Activated naive CD8-positive, alpha-beta T cell treated with anti-CD3 and anti-CD28 coated beads for 36 hours (primary cell): ENCODE data around the gene PFAS. TPM values are rescaled to one million over a fixed set of nuclear protein-coding genes. Genes with fewer than 3 reads are reported as not detected.

Experiments
- DNase-seq: peaks from one replicate; pipeline ENCODE4 v3.0.0; 2021
- H3K27ac Mint-ChIP-seq: one replicate; pipeline ENCODE4 v1.8.0; 2022; ENCODE audit warnings: mild to moderate bottlenecking, moderate library complexity, mixed read lengths
- H3K27me3 Mint-ChIP-seq: one replicate; pipeline ENCODE4 v1.8.0; 2022; ENCODE audit warnings: mild to moderate bottlenecking, mixed read lengths
- H3K36me3 Mint-ChIP-seq: one replicate; pipeline ENCODE4 v1.8.0; 2021; ENCODE audit warnings: mild to moderate bottlenecking, mixed read lengths
- H3K4me1 Mint-ChIP-seq: one replicate; pipeline ENCODE4 v1.8.0; 2021; ENCODE audit warnings: mixed read lengths
- H3K4me3 Mint-ChIP-seq: one replicate; pipeline ENCODE4 v1.8.0; 2022; ENCODE audit warnings: mild to moderate bottlenecking, moderate library complexity, mixed read lengths
- H3K9me3 Mint-ChIP-seq: one replicate; pipeline ENCODE4 v1.8.0; 2022; ENCODE audit warnings: mixed read lengths
- total RNA-seq, 2 experiments: library from RNA; stranded (reverse); gene quantifications; one replicate each; pipeline ENCODE4 v1.2.3, GENCODE V29; 2021

The PFAS gene
- total RNA-seq, 2 experiments from 2014 or later: 187 to 192 TPM

DNA sequence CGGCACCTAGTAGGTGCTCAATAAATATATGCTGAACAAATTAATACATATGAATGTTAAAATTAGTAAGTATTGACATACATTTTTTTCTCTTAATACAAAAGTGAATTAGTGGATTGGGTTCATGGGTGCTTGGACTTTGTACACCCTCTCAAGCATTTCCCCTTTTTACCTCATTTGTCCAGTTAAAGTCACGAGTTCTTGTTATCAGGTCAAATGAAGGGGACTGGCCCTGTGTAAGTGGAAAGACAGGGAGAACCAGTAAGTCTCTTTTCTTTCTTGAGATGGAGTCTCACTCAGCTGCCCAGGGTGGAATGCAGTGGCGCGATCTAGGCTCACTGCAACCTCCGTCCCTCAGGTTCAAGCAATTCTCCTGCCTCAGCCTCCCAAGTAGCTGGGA lies 25.7 kb downstream of the PFAS start:
- H3K9me3 Mint-ChIP-seq: no peaks in the 10 kb centered on the region
- no peaks in the 10 kb centered on the region for H3K27me3 Mint-ChIP-seq
- H3K4me3 Mint-ChIP-seq: no peak overlapping the region
- no peak overlapping the region for H3K27ac Mint-ChIP-seq
- no peaks in the 10 kb centered on the region for H3K4me1 Mint-ChIP-seq
- H3K36me3 Mint-ChIP-seq: peaks cover 16% of the 10 kb centered on the region
- no peak for DNase-seq

DNA sequence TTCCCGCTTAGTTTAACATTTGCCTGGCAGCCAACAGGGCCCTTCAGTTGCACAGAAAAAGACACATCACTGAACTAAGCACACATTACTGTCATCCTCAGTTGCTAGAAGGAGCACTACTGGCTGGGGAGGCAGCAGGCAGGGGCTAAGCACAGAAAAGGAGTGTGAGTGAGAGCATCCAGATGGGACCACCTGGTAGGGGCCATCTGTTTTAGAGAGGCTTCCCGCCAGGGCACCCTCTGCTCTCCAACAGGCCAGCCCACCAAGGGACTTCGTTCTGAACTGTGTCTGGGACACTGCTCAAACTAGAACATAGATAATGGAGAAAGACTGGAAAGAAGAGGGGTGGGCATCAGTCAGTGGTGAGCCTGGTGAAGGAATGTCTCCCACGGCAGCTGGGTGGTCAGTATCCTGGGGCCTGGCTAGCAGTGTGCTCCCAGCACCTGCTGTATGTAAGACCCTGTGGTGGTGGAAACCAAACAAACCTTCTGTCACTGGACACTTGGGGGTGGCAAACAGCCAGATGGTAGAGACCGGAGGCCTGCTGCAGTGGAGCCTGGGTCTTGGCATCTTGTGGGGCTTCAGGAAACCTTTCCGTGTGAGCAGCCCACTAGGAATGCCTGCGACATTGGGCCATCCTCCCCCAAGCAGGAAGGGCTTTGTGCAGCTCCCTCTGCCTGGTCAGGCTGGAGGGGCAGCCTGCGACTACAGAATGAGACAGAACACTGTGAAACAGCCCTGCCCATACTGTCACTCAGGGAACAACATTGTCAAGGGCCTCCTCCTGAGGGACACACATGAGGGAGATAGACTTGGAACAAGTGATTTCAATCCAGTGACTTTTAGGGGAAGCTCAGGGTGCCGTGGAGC lies 26.6 kb downstream of the PFAS start:
- no peak overlapping the region for H3K27ac Mint-ChIP-seq
- DNase-seq: no peak
- no peak overlapping the region for H3K4me3 Mint-ChIP-seq
- peaks cover 13% of the 10 kb centered on the region for H3K36me3 Mint-ChIP-seq
- no peaks in the 10 kb centered on the region for H3K4me1 Mint-ChIP-seq
- H3K27me3 Mint-ChIP-seq: no peaks in the 10 kb centered on the region
- H3K9me3 Mint-ChIP-seq: no peaks in the 10 kb centered on the region

DNA sequence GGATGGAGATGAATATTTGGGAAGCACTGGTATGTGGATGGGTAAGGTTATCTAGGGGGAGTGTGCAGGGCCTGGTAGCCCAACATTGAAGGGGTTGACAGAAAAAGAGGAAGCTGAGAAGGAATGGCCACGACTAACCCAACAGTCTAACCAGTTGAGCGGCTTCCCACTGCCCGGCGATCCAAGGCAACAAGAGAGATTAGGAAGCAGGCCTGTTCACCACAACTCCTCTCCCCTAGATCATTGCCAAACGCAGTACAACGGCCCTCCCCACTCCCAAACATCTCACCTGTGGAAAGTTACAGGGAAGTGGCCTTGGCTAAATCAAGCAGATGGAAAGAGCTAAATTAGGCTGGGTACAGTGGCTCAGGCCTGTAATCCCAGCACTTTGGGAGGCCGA lies 28.2 kb downstream of the PFAS start:
- H3K27ac Mint-ChIP-seq: no peak overlapping the region
- no peaks in the 10 kb centered on the region for H3K4me1 Mint-ChIP-seq
- no peak overlapping the region for H3K4me3 Mint-ChIP-seq
- H3K9me3 Mint-ChIP-seq: no peaks in the 10 kb centered on the region
- H3K36me3 Mint-ChIP-seq: peaks cover 4% of the 10 kb centered on the region
- no peaks in the 10 kb centered on the region for H3K27me3 Mint-ChIP-seq
- DNase-seq: no peak

DNA sequence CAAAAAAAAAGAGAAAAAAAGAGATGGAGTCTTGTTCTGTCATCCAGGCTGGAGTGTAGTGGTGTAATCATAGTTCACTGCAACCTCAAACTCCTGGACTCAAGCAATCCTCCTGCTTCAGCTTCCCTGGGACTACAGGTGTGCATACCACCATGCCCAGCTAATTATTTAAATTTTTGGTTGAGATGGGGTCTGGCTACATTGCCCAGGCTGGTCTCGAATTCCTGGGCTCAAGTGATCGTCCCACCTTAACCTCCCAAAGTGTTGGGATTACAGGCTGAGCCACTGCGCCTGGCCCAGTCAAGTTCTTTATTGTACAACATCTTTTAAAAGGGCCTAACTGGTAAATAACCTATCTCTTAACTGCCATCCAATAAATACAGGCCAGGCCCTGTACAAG lies 33.3 kb downstream of the PFAS start:
- H3K36me3 Mint-ChIP-seq: no peaks in the 10 kb centered on the region
- H3K9me3 Mint-ChIP-seq: no peaks in the 10 kb centered on the region
- no peaks in the 10 kb centered on the region for H3K27me3 Mint-ChIP-seq
- DNase-seq: no peak
- H3K27ac Mint-ChIP-seq: no peak overlapping the region
- no peaks in the 10 kb centered on the region for H3K4me1 Mint-ChIP-seq
- no peak overlapping the region for H3K4me3 Mint-ChIP-seq

DNA sequence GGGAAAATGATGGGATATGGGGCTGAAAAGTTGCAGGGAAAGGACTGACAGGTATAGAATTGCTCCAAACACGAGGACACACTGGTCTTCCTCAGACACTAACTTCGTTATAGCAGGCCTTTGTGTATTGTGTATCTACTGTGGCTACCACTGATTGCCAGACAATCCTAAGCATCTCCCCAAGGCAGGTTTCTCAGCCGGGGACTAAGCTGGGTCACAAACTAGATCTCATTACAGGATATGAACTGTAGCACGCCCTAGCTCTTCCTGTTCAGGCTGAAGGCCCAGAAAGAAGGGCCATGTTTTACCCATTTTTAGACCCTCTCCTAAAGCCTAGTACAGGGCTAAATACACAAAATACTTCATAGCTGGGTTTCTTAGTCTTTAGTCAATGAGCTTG lies 34.3 kb downstream of the PFAS start:
- H3K27ac Mint-ChIP-seq: no peak overlapping the region
- no peak overlapping the region for H3K4me3 Mint-ChIP-seq
- no peaks in the 10 kb centered on the region for H3K36me3 Mint-ChIP-seq
- no peak for DNase-seq
- H3K4me1 Mint-ChIP-seq: peaks cover 6% of the 10 kb centered on the region
- H3K27me3 Mint-ChIP-seq: no peaks in the 10 kb centered on the region
- H3K9me3 Mint-ChIP-seq: no peaks in the 10 kb centered on the region

DNA sequence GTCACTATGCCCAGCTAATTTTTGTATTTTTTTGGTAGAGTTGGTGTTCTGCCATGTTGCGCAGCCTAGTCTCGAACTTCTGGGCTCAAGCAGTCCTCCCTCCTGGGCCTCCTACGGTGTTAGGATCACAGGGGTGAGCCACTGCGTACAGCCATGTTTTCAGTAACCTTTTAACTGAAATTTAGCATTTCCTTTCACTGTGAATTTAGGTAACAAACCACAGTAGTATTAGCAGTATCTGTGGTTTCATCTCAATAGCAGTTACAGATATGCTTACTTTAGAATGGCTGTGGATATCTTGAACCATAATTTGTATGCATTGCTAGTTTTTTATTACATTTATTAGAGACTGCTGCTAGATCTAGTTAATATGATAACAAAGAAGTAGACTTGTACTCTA lies 35.0 kb downstream of the PFAS start:
- no peaks in the 10 kb centered on the region for H3K36me3 Mint-ChIP-seq
- no peak overlapping the region for H3K4me3 Mint-ChIP-seq
- H3K9me3 Mint-ChIP-seq: no peaks in the 10 kb centered on the region
- H3K27me3 Mint-ChIP-seq: no peaks in the 10 kb centered on the region
- H3K27ac Mint-ChIP-seq: peak overlapping the region; percentile 34
- no peak for DNase-seq
- H3K4me1 Mint-ChIP-seq: peaks cover 6% of the 10 kb centered on the region

DNA sequence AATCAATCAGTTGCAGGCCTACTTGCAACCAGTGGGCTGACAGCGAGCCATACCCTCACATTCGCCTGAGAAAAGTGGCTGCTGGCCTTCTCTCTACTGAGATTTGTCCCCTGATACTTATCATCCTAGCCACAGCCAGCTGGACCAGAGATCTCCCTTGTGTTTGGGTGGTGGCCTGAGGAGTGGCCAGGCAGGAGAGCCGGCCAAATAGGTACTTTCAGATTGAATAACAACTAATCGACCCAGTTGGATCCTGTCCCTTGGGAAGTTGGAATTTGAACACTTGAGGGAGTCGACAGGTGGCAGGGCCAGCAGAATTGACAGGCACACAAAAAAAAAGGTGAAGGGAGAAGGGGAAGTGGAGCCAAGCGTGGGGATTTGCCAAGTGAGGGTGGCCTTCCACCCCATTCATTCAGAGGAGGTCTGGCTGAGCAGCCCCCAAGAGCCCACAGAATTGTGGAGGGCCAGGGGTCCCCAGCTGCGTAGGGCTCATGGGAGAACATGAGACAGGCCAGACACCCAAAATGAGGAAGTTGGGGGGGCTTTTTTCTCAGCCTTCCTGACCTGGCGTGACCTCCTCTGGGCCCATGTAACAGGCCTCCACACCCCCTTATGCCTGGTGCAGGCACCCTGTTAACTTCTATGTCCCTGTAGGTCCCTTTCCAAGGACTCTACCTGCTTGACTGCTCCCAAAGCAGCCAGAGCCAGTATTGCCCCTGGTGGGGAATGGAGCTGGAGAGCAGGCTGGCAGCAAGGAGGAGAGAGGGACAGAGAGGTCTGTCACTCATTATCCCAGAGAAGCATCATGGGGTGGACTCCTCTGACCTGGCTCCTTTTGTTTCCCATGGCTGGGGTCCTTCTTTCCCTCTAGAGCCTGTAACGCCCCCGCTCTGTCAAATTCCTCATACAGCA lies 36.4 kb downstream of the PFAS start:
- Mint-ChIP-seq H3K4me3 (no peak overlapping the region), H3K27ac (no peak overlapping the region), H3K4me1 (peaks cover 20% of the 10 kb centered on the region)

DNA sequence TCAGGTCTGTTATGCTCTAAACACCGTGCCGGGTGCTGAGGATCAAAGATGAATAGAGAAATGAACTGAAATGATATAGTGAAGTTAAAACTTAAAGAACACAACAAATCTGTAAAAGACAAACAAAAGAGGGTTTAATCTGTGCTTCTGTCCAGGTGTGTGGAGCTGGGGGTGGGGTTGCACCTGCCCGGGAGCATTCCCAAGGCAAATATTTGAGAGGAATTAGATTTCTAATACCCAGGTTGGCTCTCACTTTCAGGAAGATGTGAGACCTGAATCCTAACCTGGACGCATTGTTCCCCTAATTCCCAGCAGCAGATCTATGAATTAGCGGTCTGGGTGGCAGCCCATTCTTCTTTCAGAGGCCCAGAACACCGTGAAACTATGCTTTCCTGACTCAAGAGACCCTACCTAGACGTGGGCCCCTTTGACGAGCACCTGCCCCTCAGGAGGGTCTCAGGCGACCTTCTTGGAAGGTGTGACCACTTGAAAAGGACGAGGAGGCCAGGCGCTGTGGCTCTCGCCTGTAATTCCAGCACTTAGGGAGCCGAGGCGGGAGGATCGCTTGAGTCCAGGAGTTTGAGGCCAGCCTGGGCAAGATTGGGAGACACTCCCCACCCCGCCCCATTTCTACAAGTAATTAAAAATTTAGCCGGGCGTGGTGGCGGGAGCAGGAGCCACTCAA lies 38.7 kb downstream of the PFAS start:
- Mint-ChIP-seq H3K9me3 (no peaks in the 10 kb centered on the region), H3K36me3 (peaks cover 5% of the 10 kb centered on the region), H3K4me3 (peak overlapping the region; percentile 95), H3K27ac (peak overlapping the region; percentile 94), H3K27me3 (no peaks in the 10 kb centered on the region), H3K4me1 (peaks cover 22% of the 10 kb centered on the region)
- no peak for DNase-seq

More for the DNA sequence above, 36.4 kb downstream of the PFAS start:
- DNase-seq: no peak
- H3K27me3 Mint-ChIP-seq: no peaks in the 10 kb centered on the region
- H3K9me3 Mint-ChIP-seq: no peaks in the 10 kb centered on the region
- peaks cover 5% of the 10 kb centered on the region for H3K36me3 Mint-ChIP-seq

DNA sequence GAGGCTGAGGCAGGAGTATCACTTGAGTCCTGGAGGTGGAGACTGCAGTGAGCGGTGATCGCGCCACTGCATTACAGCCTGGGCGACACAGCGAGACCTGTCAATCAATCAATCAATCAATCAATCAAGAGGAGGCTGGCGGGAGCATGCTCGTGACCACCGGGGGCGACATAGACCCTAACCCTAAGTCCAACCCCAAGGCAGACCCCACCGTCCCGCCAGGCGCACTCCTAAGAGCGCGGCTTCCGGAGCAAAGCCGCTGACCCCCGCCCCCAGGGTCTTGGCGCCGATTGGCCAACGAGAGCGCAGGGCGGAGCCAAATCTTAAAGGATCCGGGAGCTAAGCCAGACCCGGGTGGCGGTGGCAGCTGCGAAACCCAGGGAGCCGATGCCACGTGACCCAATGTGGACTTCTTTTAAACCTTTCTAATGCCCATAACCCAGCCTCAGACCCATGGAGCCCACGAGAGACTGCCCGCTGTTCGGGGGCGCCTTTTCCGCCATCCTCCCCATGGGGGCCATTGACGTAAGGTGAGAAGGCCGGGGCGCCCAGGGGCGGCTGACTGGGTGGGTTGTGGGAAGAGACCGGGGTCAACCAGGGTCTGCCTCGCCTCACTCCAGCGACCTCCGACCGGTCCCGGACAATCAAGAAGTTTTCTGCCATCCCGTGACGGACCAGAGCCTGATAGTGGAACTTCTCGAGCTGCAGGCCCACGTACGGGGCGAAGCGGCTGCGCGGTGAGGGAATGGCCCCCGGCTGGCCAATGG lies 39.4 kb downstream of the PFAS start, which contains the start of gene RANGRF:
Gene RANGRF (plus strand): TSS at position 335 of the 767 bp plus-strand sequence. CDS start 119 bp downstream, at position 454.
- peaks cover 5% of the 10 kb centered on the region for H3K36me3 Mint-ChIP-seq
- no peaks in the 10 kb centered on the region for H3K27me3 Mint-ChIP-seq
- DNase-seq: peak; percentile 86
- peak within 1 kb of the TSS; percentile 94 for H3K27ac Mint-ChIP-seq
- H3K4me3 Mint-ChIP-seq: peak within 1 kb of the TSS; percentile 95
- peaks cover 23% of the 10 kb centered on the region for H3K4me1 Mint-ChIP-seq
- H3K9me3 Mint-ChIP-seq: no peaks in the 10 kb centered on the region

DNA sequence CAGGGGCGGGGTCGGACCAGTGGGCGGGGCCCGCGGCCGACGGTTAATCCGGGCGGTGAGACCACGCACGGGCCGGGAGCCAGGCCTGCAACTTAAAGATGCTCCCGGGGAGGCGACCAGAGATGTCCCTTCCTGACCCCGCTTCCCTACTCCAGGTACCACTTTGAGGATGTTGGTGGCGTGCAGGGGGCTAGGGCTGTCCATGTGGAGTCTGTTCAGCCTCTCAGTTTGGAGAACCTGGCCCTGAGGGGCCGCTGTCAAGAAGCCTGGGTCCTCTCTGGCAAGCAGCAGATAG lies 40.0 kb downstream of the PFAS start:
- H3K27me3 Mint-ChIP-seq: no peaks in the 10 kb centered on the region
- peaks cover 5% of the 10 kb centered on the region for H3K36me3 Mint-ChIP-seq
- peaks cover 23% of the 10 kb centered on the region for H3K4me1 Mint-ChIP-seq
- H3K4me3 Mint-ChIP-seq: peak overlapping the region; percentile 95
- no peaks in the 10 kb centered on the region for H3K9me3 Mint-ChIP-seq
- H3K27ac Mint-ChIP-seq: peak overlapping the region; percentile 94
- DNase-seq: no peak

DNA sequence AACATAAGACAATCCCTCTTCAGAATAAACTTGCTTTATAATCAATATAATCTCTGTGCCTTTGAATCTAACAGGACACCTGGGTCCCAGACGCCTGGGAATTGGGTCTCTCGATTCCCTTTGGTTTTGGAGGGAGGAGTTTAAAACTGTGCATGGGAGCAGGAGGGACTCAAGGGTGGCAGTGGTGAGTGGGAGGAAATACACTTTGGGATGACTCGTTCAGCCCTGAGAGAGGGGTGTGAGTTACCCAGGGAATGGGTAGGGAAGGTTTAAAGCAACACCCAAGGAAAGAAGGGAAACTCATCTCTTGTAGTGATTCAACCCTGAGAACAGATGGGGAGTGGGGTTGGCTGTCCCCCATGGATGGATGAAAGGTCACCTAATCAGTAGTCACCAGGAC lies 41.0 kb downstream of the PFAS start:
- H3K4me1 Mint-ChIP-seq: peaks cover 29% of the 10 kb centered on the region
- no peaks in the 10 kb centered on the region for H3K9me3 Mint-ChIP-seq
- peak overlapping the region; percentile 95 for H3K4me3 Mint-ChIP-seq
- no peak for DNase-seq
- peaks cover 5% of the 10 kb centered on the region for H3K36me3 Mint-ChIP-seq
- no peaks in the 10 kb centered on the region for H3K27me3 Mint-ChIP-seq
- peak overlapping the region; percentile 54 for H3K27ac Mint-ChIP-seq

DNA sequence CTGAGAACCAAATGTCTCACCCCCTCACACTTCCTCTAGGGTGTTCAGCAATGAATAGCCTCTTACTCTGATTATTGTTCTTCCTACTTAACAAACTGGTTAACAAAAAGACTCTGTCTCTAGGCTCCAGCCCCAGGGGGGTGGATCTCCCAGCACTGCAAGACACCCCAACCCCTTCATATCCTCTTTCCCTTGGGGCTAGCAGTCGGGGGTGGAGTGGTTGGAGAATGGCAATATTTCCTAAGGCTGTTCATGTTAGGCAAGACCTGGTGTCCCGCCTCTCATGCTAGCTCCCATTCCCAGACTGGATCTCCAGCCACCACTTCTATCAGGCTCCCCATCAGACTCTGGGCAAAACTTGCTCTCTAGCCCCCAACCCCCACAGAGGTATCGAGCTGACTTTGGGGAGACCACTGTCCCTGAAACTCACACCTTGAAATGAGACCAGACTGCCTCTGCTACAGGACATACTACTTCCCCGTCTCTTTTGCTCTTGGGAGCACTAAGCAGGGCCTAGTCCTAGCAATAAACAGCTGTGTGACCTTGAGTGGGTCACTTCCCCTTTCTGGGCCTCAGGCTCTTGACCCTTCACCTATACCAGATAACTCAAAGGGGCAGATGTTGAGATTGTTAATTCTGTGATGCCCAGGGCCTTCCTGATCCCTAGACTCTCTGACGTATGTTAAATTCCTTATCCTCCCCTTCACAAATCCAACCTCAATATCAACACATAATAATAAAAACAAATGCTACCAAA lies 43.7 kb downstream of the PFAS start:
- no peak overlapping the region for H3K4me3 Mint-ChIP-seq
- no peak overlapping the region for H3K27ac Mint-ChIP-seq
- no peaks in the 10 kb centered on the region for H3K27me3 Mint-ChIP-seq
- no peak for DNase-seq
- peaks cover 5% of the 10 kb centered on the region for H3K36me3 Mint-ChIP-seq
- H3K4me1 Mint-ChIP-seq: peaks cover 26% of the 10 kb centered on the region
- no peaks in the 10 kb centered on the region for H3K9me3 Mint-ChIP-seq

DNA sequence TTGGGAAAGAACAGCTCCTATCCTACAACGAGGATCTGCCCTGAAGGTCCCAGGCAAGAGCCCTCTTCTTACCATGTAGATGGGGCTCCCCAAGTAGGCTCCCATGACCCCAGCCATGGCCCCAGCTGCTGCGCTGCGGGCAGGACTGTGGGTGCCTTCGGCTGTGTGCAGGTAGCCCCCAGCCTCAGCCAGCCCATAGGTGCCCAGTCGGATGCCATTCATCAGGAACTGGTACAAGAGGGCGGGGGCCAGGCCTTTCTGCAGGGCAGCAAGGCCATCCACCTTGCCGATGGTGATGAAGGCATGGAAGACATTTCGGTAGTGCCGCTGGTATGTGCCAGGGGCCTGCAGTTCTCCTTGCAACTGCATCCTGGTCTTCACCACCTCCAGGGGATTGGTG lies 45.3 kb downstream of the PFAS start:
- Mint-ChIP-seq H3K27me3 (no peaks in the 10 kb centered on the region), H3K27ac (peak overlapping the region; percentile 83)
- DNase-seq: no peak

DNA sequence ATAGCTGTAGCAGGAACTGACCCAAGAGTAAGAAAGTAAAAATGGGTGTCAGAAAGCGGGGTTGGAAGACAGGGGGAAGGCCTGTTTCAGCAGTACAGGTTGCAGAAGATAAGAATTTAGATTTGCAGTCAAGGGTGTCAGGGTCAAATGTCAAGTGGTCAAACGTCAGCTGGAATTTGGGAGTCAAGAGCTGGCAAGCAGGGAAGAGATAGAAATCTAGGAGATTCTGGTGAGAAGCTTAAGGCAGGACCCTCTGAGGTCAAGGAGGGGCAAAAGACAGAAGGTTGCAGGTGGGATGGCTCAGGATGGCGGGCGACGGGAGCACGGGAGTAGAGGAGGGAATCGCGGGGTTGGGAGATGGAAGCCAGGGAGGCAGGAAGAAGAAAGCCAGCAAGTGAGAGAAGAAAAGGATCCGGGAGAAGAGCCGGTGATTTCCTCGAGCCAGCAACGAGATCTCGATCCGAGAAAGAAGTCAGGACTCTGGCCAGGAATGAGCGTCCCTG lies 45.8 kb downstream of the PFAS start:
- H3K36me3 Mint-ChIP-seq: peaks cover 5% of the 10 kb centered on the region
- H3K27me3 Mint-ChIP-seq: no peaks in the 10 kb centered on the region
- H3K27ac Mint-ChIP-seq: peak overlapping the region; percentile 83
- H3K9me3 Mint-ChIP-seq: no peaks in the 10 kb centered on the region
- H3K4me3 Mint-ChIP-seq: peak overlapping the region; percentile 83
- H3K4me1 Mint-ChIP-seq: peaks cover 16% of the 10 kb centered on the region
- DNase-seq: no peak

More for the DNA sequence above, 45.3 kb downstream of the PFAS start:
- H3K9me3 Mint-ChIP-seq: no peaks in the 10 kb centered on the region
- peak overlapping the region; percentile 83 for H3K4me3 Mint-ChIP-seq
- peaks cover 5% of the 10 kb centered on the region for H3K36me3 Mint-ChIP-seq
- H3K4me1 Mint-ChIP-seq: peaks cover 21% of the 10 kb centered on the region
